NCI-H2171 treated with DMSO at 0.1 percent for 48 hours (cell line): ENCODE results near the gene PRR36.

Source experiments
- DNase-seq: peaks from one replicate; lab custom pipeline; 2025; lab: John Stamatoyannopoulos, UW

The PRR36 gene

DNA sequence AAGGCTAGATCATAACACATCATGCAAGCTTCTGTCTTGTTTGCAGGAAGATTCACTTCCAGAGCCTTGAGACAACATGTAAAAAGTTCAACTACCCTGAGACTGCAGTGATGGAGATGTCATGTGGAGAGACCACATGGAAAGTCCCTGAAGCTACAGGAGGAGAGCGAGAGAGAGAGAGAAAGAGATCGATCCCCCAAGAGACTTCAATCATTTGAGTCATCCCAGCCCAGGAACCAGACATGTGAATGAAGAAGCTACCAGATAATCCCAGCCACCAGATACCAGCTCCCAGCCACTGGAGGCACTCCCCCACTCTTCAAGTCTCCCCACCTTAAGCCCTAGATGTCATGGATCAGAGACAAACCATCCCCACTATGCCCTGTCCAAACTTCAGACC is 54.9 kb downstream of the PRR36 start:
- DNase-seq = no peak

DNA sequence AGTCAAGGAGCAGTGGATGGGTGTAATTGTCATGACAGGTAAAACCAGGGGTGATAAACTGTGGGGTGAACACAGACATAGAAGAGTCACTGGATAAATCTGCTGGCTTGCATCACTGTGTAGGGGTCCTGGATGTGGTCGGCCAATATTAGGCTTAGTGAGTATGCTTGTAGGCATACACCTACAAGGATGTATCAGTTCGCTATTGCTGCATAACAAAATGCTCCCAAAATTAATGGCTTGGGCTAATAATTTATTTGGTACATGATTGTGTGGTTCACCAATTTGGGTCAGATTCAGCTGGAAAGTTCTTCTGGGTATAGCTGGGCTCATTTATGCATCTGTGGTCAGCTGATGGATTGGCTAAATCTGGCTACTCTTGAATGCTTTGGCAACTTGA is 55.4 kb downstream of the PRR36 start:
- no peak for DNase-seq
